H9 (cell line): ENCODE results near the gene ATF3. TPM values are rescaled to one million over a fixed set of nuclear protein-coding genes. Genes with fewer than 3 reads are reported as not detected.

Source experiments
- DNase-seq: peaks from one replicate; pipeline ENCODE4 v3.0.0-alpha.2; 2017
- H2AFZ ChIP-seq: one replicate; pipeline ENCODE4 v1.6.1; 2013; ENCODE audit warnings: mild to moderate bottlenecking, low read length, control low read depth, moderate library complexity
- H2AK5ac ChIP-seq: 2 replicates; pipeline ENCODE4 v1.6.1; 2013; ENCODE audit warnings: low read length, control low read depth, mixed read lengths; ENCODE audit not compliant: insufficient read length
- H2BK120ac ChIP-seq: one replicate; pipeline ENCODE4 v1.6.1; 2013; ENCODE audit warnings: low read depth, mild to moderate bottlenecking, low read length, control low read depth, inconsistent platforms; ENCODE audit not compliant: poor library complexity, severe bottlenecking
- H2BK12ac ChIP-seq: 2 replicates; pipeline ENCODE4 v1.6.1; 2013; ENCODE audit warnings: low read length, control low read depth, mixed read lengths, low read depth; ENCODE audit not compliant: insufficient read length
- H2BK15ac ChIP-seq: 2 replicates; pipeline ENCODE4 v1.6.1; 2013; ENCODE audit warnings: low read depth, low read length, control low read depth
- H2BK20ac ChIP-seq: one replicate; pipeline ENCODE4 v1.6.1; 2013; ENCODE audit warnings: low read depth, mild to moderate bottlenecking, low read length, control low read depth, inconsistent platforms; ENCODE audit not compliant: poor library complexity, severe bottlenecking
- H2BK5ac ChIP-seq: 2 replicates; pipeline ENCODE4 v1.6.1; 2013; ENCODE audit warnings: low read length, control low read depth, mixed read lengths; ENCODE audit not compliant: insufficient read length
- H3K14ac ChIP-seq: 2 replicates; pipeline ENCODE4 v1.6.1; 2013; ENCODE audit warnings: low read length, control low read depth; ENCODE audit not compliant: insufficient read depth
- H3K18ac ChIP-seq: 2 replicates; pipeline ENCODE4 v1.6.1; 2013; ENCODE audit warnings: low read depth, mild to moderate bottlenecking, mixed read lengths, low read length, control low read depth; ENCODE audit not compliant: insufficient read length
- H3K23ac ChIP-seq: 2 replicates; pipeline ENCODE4 v1.6.1; 2013; ENCODE audit warnings: low read length, control low read depth, mixed read lengths, low read depth; ENCODE audit not compliant: insufficient read length
- H3K23me2 ChIP-seq: 2 replicates; pipeline ENCODE4 v1.6.1; 2013; ENCODE audit warnings: low read depth, mild to moderate bottlenecking, mixed read lengths, low read length, control low read depth; ENCODE audit not compliant: insufficient read length, poor library complexity, severe bottlenecking
- H3K27ac ChIP-seq: 2 replicates; pipeline ENCODE4 v1.5.1; 2013; ENCODE audit warnings: low read length, control low read depth, mixed read lengths, low read depth; ENCODE audit not compliant: insufficient read length
- H3K27me3 ChIP-seq: 2 replicates; pipeline ENCODE4 v1.6.1; 2013; ENCODE audit warnings: low read length, control low read depth, inconsistent platforms; ENCODE audit not compliant: insufficient read depth
- H3K4ac ChIP-seq: 2 replicates; pipeline ENCODE4 v1.6.1; 2013; ENCODE audit warnings: low read depth, mild to moderate bottlenecking, control low read depth, inconsistent platforms, low read length, moderate library complexity
- H3K4me1 ChIP-seq: 2 replicates; pipeline ENCODE4 v1.6.1; 2013; ENCODE audit warnings: low read length, control low read depth, inconsistent platforms; ENCODE audit not compliant: insufficient read depth
- H3K4me2 ChIP-seq: 2 replicates; pipeline ENCODE4 v1.6.1; 2013; ENCODE audit warnings: low read length, control low read depth, mixed read lengths; ENCODE audit not compliant: insufficient read length, insufficient read depth
- H3K56ac ChIP-seq: 2 replicates; pipeline ENCODE4 v1.6.1; 2013; ENCODE audit warnings: low read depth, mild to moderate bottlenecking, mixed read lengths, low read length, control low read depth; ENCODE audit not compliant: insufficient read length
- H3K79me1 ChIP-seq: 2 replicates; pipeline ENCODE4 v1.6.1; 2013; ENCODE audit warnings: low read depth, mild to moderate bottlenecking, moderate library complexity, low read length, control low read depth, inconsistent platforms; ENCODE audit not compliant: insufficient read depth, poor library complexity, severe bottlenecking
- H3K79me2 ChIP-seq: 2 replicates; pipeline ENCODE4 v1.6.1; 2013; ENCODE audit warnings: low read length, control low read depth, inconsistent platforms; ENCODE audit not compliant: insufficient read depth
- H3K9ac ChIP-seq: 2 replicates; pipeline ENCODE4 v1.6.1; 2013; ENCODE audit warnings: low read length, control low read depth, mixed read lengths; ENCODE audit not compliant: insufficient read length; ENCODE audit errors: extremely low read depth
- H3K9me3 ChIP-seq: one replicate; pipeline ENCODE4 v1.6.1; 2013; ENCODE audit warnings: low read depth, low read length, inconsistent platforms; ENCODE audit not compliant: control insufficient read depth
- H3T11ph ChIP-seq: one replicate; pipeline ENCODE4 v1.6.1; 2013; ENCODE audit warnings: mild to moderate bottlenecking, low read length, control low read depth, inconsistent platforms
- H4K20me1 ChIP-seq: one replicate; pipeline ENCODE4 v1.6.1; 2013; ENCODE audit not compliant: control insufficient read depth, insufficient read length, insufficient read depth
- H4K5ac ChIP-seq: 2 replicates; pipeline ENCODE4 v1.6.1; 2013; ENCODE audit warnings: low read depth, mild to moderate bottlenecking, mixed read lengths, low read length, control low read depth; ENCODE audit not compliant: insufficient read length
- H4K8ac ChIP-seq: replicated peaks from 2 replicates; pipeline ENCODE4 v1.6.1; 2013; ENCODE audit warnings: low read length, control low read depth, mixed read lengths, low read depth; ENCODE audit not compliant: insufficient read length
- H4K91ac ChIP-seq: 2 replicates; pipeline ENCODE4 v1.6.1; 2013; ENCODE audit warnings: low read depth, mild to moderate bottlenecking, moderate library complexity, mixed read lengths, low read length, control low read depth; ENCODE audit not compliant: insufficient read length
- H3K27ac Mint-ChIP-seq, 3 experiments: 2 replicates in 2 of 3; 3 replicates in 1 of 3; pipeline ENCODE4 v1.8.0; 2020 to 2021; ENCODE audit warnings: mixed read lengths in 3 of 3, mild to moderate bottlenecking in 1 of 3, moderate library complexity in 1 of 3
- H3K27me3 Mint-ChIP-seq: 2 replicates; pipeline ENCODE4 v1.8.0; 2021; ENCODE audit warnings: low read depth, mild to moderate bottlenecking, moderate library complexity, mixed read lengths
- H3K36me3 Mint-ChIP-seq, 3 experiments: 2 replicates in 2 of 3; 3 replicates in 1 of 3; pipeline ENCODE4 v1.8.0; 2020 to 2021; ENCODE audit warnings: low read depth in 3 of 3, mixed read lengths in 3 of 3; ENCODE audit not compliant: insufficient read depth in 1 of 3
- H3K4me1 Mint-ChIP-seq, 2 experiments: 2 replicates each; pipeline ENCODE4 v1.8.0; 2020; ENCODE audit warnings: mixed read lengths in 2 of 2
- H3K4me3 Mint-ChIP-seq, 2 experiments: 2 replicates in 1 of 2; 3 replicates in 1 of 2; pipeline ENCODE4 v1.8.0; 2020 to 2021; ENCODE audit warnings: mild to moderate bottlenecking in 2 of 2, mixed read lengths in 2 of 2, moderate library complexity in 1 of 2
- H3K9me3 Mint-ChIP-seq, 2 experiments: 2 replicates in 1 of 2; 3 replicates in 1 of 2; pipeline ENCODE4 v1.8.0; 2020; ENCODE audit warnings: mild to moderate bottlenecking in 2 of 2, mixed read lengths in 2 of 2, moderate library complexity in 1 of 2
- CTCF ChIP-seq: fragments of 200-600 bp; sonication (generic); conservative IDR thresholded peaks from 3 replicates; pipeline ENCODE4 v1.8.0; 2021; ENCODE audit warnings: antibody characterized with exemption, mild to moderate bottlenecking
- WGBS: extraction: QIAGEN DNeasy Blood & Tissue Kit; methylation state at CpG from one replicate; pipeline ENCODE4 v1.1.7; 2013; ENCODE audit warnings: missing lambda C conversion rate, low lambda C conversion rate, mixed read lengths; ENCODE audit not compliant: insufficient read length; ENCODE audit errors: extremely low coverage; 5-methylcytosine and 5-hydroxymethylcytosine counted together
- total RNA-seq: library from RNA; stranded (reverse); gene quantifications from 2 replicates; pipeline ENCODE4 v1.2.1, GENCODE V29; 2021

The ATF3 gene
- total RNA-seq, 1 experiment from 2014 or later, result 14.7 TPM

GRCh38 chr1:212607206-212607912 lies 1.2 kb upstream of the ATF3 start:
- no CpG with 5 or more reads among the region's 34 CpGs for WGBS
- Mint-ChIP-seq H3K36me3 (peaks cover 0 to 8% (median 4%) of the 10 kb centered on the region in 3 experiments; a peak in 3 of 7 replicates), H3K4me1 (peaks cover 54 to 57% of the 10 kb centered on the region in 2 experiments), H3K27me3 (peaks cover 74% of the 10 kb centered on the region), H3K4me3 (peak overlapping the region; percentile 78 to 84), H3K9me3 (no peaks in the 10 kb centered on the region; a peak in 1 of 5 replicates), H3K27ac (peak overlapping the region in 1 of 3 experiments; percentile 0; a peak in 3 of 7 replicates)
- Histone ChIP-seq H3K18ac (peak overlapping the region; percentile 92), H2BK5ac (no peak overlapping the region), H3K4me2 (peak overlapping the region; percentile 93), H2BK20ac (no peak overlapping the region), H4K8ac (no peak overlapping the region), H2BK12ac (no peak overlapping the region), H4K20me1 (no peaks in the 10 kb centered on the region), H3K79me1 (no peaks in the 10 kb centered on the region), H3K14ac (peak overlapping the region; percentile 87), H3K27ac (no peak overlapping the region), H4K5ac (no peak overlapping the region), H3K79me2 (peaks cover 11% of the 10 kb centered on the region; the same call in 1 of the 2 replicates), H3K9me3 (no peaks in the 10 kb centered on the region), H3K23ac (no peak overlapping the region), H3K4ac (no peak overlapping the region), H3K4me1 (peaks cover 17% of the 10 kb centered on the region), H2BK120ac (no peak overlapping the region), H3K56ac (no peak overlapping the region), H3K9ac (peak overlapping the region; percentile 54), H3T11ph (no peak overlapping the region), H3K23me2 (peaks cover 24% of the 10 kb centered on the region), H3K27me3 (peaks cover 34% of the 10 kb centered on the region), H4K91ac (no peak overlapping the region), H2AK5ac (no peak overlapping the region), H2BK15ac (no peak overlapping the region), H2AFZ (no peak overlapping the region)
- no peak for DNase-seq
- TF ChIP-seq CTCF, result no peak
